Lung microvascular endothelial cell (primary cell): Measurements from ENCODE around the gene LPCAT1. TPM values are rescaled to one million over a fixed set of nuclear protein-coding genes. Genes with fewer than 3 reads are reported as not detected.
"Not testable (repeated sequence)": the region's sequence is repeated elsewhere in the genome, so short reads cannot be mapped to it uniquely, and the experiment has no call there.

Experiments used
- DNase-seq, 2 donors: peaks; one replicate each; pipeline versions ENCODE4 v3.0.0 to v3.0.0-alpha.2; 2010; ENCODE audit warnings: low read depth in 2 of 2
- total RNA-seq: library from RNA; depleted of rRNA; stranded (reverse); fragments of >200 nt; gene quantifications from 2 replicates; pipeline ENCODE4 v1.2.1, GENCODE V29; 2014

LPCAT1 gene
- total RNA-seq, 1 donor from 2014 or later, result 26.2 TPM

DNA sequence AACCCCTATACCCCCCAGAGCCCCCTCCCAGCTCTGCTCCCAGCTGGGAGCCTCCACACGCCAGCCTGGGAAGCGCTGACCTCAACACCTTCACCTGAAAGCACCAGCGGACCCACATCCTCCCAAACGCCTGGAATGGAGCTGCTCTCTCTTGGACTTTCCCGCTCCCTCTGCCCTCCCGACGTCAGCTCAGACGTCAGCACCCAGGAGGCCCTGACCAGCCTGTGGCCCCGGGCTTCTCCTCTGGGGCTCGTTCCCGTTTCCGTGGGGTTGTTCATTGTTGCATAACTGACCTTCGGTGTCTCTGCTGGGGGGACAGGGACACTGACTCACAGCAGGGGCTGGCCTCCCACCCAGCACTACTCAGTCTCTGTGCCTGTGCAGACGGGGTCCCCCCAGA is 43.5 kb downstream of the LPCAT1 start:
- no peak for DNase-seq

GRCh38 chr5:1479581-1480188 is 44.1 kb downstream of the LPCAT1 start:
- DNase-seq, result peak; percentile 33 to 52

GRCh38 chr5:1479066-1479465 is 44.7 kb downstream of the LPCAT1 start:
- no peak for DNase-seq

DNA sequence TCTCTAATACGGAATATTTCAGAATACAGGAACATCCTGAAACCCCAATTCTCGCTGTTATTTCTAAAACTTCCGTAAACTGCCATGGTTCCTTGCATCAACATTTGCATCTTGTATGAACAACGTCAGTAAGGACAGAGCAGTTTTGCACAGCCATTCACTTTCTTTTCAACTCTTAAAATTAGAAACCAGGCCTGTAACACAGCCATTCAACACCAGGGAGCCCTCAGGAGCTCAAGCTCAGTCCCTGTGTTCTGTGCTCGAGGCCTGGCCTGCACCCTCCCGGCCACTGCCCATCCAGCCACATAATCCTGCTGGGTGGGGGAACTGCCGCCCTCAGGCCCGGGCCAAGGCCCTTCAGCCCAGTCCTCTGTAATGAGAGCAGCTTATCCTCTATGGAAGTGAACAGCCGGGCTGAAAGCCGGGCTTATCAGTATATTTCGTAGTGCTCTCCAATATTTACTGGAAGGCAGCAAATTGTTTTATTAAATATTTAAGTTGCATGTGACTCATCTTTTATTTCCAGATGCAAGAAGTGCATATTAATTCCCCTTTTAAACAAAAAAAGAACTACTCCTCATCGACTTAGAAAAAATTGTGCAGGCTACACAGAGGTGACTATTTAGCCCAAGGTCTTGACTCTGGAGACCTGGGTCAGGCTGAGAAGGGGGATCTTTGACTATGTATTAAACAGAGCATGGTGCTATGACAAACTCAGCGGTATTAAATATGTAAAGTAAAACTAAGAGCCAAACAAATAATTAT is 45.3 kb downstream of the LPCAT1 start:
- DNase-seq, result no peak

- DNase-seq, result peak in 1 of 2 donors; percentile 47
These were observed 46.4 kb downstream of the LPCAT1 start for GRCh38 chr5:1477341-1477740.

DNA sequence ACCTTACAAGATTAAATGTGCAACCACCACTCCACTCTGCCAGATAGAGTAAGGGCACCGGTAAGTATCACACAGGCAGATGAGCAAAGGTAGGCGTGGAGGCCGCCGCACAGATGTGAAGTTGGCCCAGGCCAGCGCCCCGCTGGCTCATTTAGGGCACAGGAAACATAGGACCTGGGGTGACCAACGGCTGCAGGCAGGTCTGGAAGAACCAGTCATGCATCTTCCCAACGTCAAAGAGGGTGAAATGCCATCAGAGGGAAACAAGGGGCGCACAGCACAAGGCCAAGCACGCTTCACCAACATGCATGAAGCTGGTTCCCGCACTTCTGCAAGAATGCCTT is 46.8 kb downstream of the LPCAT1 start:
- no peak for DNase-seq

DNA sequence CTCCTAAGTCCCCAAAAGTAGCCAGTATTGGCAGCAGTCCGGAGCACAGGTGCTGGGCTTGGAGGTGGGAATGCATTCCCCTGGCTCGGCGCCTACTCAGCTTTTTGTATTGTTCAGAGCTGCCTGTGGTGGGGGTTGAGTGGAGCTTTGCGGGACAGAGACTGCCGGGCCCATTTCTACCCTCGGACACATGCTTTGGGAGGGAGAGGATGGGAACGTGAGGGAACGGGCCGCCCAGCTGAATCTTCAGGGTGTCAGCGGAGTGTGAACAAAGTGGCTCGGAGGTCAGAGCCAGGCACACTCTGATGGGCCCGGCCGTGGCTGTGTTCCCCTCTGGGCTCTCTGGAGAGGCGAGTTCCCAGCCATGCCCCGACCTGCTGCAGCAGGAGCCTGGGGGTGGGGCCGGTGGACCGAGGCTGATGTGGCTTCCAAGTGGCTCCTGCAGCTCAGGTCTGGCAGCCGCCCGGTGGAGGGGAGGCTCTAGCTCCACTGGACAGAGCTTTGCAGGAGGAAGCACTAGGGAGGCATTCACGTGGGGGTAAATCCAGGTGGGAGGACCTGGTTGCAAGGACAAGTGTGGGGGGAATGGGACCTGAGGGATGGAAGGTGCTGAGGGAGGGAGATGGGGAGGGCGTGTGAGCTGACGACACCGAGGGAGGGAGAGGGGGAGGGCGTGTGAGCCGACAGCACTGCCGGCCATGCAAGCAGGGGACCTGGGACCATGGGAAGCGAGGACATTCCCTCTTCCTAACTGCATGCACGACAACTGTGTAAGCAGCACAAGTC is 47.4 kb downstream of the LPCAT1 start:
- no peak for DNase-seq

DNA sequence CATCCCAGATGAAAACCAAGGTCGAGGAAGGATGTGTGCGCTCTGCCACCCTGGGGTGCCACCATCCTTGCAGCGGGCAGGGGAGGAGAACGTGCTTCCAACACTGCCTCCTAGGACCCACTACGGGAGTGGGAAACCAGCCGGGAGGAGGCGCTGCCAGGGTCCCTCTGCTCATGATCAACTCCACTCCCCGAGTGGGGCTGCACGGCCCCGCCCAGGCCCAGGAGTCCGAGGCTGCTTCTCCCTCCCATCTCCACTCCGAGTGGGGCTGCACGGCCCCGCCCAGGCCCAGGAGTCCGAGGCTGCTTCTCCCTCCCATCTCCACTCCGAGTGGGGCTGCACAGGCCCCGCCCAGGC is 48.2 kb downstream of the LPCAT1 start:
- DNase-seq, result not testable (repeated sequence)

DNA sequence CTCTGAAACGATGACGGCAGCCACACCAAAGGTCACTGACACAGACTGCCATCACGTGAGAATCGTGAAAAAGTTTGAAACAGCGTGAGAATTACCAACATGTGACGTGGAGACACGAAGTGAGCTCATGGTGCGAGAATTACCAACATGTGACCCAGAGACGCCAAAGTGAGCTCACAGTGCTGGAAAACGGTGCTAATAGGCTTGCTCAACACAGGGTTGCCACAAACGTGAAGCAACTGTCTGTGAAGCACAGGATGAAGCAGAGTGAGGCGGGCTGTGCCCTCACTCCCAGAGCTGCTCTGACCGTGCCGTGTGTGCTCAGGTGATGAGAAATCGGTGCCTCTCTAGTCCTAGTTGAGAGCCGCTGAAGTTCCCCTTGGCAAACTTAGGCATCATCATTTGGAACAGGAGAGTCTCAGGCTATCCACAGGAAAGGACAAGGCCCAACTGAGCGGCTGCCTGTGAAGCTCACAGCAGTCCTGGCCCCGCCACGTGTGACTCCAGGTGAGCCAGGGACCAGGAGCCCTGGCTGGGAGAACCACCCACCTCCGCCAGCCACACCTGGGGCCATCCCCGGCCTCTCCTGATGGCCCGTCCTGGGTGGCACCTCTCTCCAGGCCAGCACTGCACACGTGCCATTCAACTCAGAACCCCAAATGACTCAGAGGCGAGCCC is 48.8 kb downstream of the LPCAT1 start:
- DNase-seq, result no peak

DNA sequence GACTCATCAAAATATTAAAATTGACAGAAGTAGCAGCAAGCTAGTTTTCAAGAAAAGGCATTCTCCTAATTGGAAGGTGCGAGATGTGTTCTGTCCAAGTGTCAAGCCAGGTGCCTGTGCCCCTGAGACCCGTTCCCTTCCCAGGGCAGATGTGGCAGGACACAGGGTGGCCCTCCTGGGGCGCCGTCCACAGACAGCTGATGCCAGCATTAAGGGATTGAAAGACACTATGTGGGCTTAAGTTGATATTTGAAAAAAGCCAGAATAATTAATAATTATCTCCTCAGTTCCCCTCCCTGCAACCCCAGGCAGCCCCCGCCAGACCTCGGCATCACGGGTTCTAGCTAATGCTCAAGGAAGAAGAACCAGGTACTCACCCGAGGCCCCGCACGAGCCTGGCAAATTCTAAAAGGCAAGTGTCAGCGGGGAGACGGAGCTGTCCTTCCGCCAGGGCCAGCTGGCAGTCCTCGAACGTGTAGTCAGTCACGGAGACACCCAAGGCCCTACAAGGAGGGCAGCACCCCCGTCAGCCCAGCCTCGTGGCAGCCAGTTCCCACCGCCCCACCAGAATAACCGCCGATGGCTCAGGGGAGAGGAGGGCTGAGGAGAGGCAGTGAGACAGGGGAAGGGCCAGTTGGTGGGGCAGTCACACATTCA is 49.4 kb downstream of the LPCAT1 start:
- DNase-seq, result no peak

DNA sequence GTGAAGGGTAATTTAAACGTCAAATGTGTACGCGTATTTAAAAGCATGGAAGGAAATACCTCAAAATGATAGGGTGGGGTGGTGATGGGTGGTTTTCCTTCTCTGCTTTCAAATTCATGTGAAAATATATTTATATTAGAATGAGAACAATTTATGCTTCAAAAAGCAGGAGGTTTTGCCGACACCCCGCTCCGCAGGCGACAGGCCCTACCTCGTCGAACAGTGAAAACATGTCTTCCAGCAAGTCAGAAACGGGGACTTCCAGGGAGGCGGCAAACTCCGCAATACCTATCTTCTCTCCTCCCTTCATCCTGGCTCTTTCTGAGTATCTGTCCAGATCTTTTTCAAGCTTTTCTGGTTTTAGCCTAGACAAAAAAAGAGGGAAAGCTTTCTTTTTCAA is 50.0 kb downstream of the LPCAT1 start:
- no peak for DNase-seq

DNA sequence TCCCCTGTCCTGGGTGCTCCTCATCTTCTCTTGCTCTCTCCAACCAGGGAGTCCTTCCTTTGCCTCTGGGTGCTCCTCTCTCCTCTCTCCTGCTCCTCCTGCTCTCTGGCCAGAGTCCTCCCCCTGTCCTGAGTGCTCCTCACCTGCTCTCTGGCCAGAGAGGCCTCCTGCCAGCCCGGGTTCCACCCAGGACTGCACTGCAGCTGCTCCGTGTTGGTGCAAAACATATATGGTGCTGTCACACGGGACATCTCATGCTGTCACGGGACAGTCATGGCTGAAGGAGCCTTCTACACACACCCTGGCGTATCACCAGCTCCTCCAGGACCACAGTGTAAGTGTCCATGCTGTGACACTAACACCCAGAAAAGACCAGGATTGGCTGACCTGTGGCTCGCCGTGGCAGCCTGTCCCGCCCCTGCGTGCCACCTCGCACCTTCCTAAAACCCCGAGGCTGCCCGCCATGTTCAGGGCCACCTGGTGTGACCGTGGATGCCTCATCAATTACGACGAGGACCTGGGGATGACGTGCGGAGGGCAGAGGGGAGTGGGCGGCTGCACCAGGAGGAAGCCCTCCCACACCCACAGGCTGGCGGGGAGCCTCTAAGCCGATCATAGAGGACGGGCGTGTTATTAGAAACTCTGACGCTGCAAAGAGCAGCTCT is 50.7 kb downstream of the LPCAT1 start:
- no peak for DNase-seq

GRCh38 chr5:1471997-1472963 is 51.5 kb downstream of the LPCAT1 start:
- DNase-seq, result no peak

DNA sequence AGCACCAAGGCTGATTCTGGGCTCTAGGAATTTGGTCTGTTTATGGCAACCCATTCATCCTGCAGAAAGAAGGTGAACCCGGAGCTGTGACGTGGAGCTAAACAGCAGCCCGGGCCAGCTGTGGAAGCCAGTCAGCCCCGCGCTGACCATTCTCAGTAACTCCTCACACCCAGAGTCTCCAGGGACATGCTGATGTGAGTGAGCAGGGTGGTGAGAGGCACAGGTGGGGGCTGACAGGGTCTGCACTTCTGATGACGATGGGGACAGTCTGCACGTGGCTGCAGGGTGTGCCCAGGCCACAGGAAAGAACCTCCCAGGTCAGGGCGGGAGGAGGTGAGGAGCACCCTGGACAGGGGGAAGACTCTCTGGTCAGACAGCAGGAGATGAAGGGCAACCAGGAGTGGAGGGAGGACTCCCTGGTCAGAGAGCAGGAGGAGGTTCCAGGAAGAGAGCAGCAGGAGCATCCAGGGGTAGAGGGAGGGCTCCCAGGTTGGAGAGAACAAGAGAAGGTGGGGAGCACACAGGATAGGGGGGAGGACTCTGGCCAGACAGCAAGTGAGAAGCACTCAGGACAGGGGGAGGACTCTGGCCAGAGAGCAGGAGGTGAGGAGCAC is 52.4 kb downstream of the LPCAT1 start:
- no peak for DNase-seq

- DNase-seq, result no peak
These were observed 53.0 kb downstream of the LPCAT1 start for GRCh38 chr5:1470762-1471211.

GRCh38 chr5:1468629-1469527 is 54.9 kb downstream of the LPCAT1 start:
- DNase-seq, result no peak

DNA sequence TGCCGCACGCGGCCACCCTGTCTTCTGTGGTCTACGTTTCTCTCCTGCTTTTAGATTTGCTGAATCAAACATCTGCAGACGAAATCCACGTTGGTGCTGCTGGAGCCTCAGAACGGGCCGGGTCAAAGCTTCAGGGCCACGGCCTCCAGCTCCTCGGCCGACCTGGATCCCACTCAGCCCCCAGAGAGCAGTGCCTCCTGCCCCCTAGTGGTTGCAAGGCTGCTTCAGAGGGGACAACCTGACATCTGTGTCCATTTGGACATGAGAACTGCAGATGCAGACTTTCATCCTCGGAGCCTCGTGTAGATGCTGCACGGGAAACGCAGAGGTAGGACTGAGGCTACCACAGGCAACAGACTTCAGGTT is 55.5 kb downstream of the LPCAT1 start:
- DNase-seq, result peak; percentile 36 to 54
